Hematopoietic multipotent progenitor cell treated with erythropoietin and hydrocortisone succinate and interleukin-3 and kit ligand, for 15 days (in vitro differentiated cells): ENCODE measurements around the gene CPA4.

Source experiments
- DNase-seq: peaks from one replicate; pipeline ENCODE4 v3.0.0-alpha.2; 2015; ENCODE audit warnings: low spot score

The CPA4 gene

GRCh38 chr7:130345136-130345535, 52.2 kb downstream of the CPA4 start:
- DNase-seq: no peak

- no peak for DNase-seq
Observed at GRCh38 chr7:130345725-130346124, 52.8 kb downstream of the CPA4 start.

GRCh38 chr7:130346177-130346905, 53.4 kb downstream of the CPA4 start:
- DNase-seq: no peak

- DNase-seq: no peak
Observed at GRCh38 chr7:130346941-130347340, 54.0 kb downstream of the CPA4 start.

GRCh38 chr7:130349911-130350782, 57.2 kb downstream of the CPA4 start:
- no peak for DNase-seq

- no peak for DNase-seq
Observed at GRCh38 chr7:130350945-130351790, 58.2 kb downstream of the CPA4 start.

GRCh38 chr7:130351791-130352090, 58.8 kb downstream of the CPA4 start:
- no peak for DNase-seq

- no peak for DNase-seq
Observed at GRCh38 chr7:130352194-130353074, 59.5 kb downstream of the CPA4 start.

- no peak for DNase-seq
Observed at GRCh38 chr7:130353196-130353595, 60.2 kb downstream of the CPA4 start.

GRCh38 chr7:130356121-130356875, 63.3 kb downstream of the CPA4 start:
- no peak for DNase-seq

GRCh38 chr7:130356876-130357611, 64.1 kb downstream of the CPA4 start:
- no peak for DNase-seq

- DNase-seq: no peak
Observed at GRCh38 chr7:130358471-130358870, 65.5 kb downstream of the CPA4 start.

GRCh38 chr7:130359276-130359857, 66.4 kb downstream of the CPA4 start:
- DNase-seq: no peak

GRCh38 chr7:130360518-130360917, 67.6 kb downstream of the CPA4 start:
- no peak for DNase-seq

- DNase-seq: no peak
Observed at GRCh38 chr7:130361681-130362080, 68.7 kb downstream of the CPA4 start.

- DNase-seq: no peak
Observed at GRCh38 chr7:130362251-130362816, 69.4 kb downstream of the CPA4 start.

GRCh38 chr7:130363026-130363847, 70.3 kb downstream of the CPA4 start:
- DNase-seq: no peak

GRCh38 chr7:130364451-130364850, 71.5 kb downstream of the CPA4 start:
- DNase-seq: no peak

GRCh38 chr7:130365088-130365487, 72.1 kb downstream of the CPA4 start:
- no peak for DNase-seq
